ENCODE measurements around the gene NCOA3.

DNA sequence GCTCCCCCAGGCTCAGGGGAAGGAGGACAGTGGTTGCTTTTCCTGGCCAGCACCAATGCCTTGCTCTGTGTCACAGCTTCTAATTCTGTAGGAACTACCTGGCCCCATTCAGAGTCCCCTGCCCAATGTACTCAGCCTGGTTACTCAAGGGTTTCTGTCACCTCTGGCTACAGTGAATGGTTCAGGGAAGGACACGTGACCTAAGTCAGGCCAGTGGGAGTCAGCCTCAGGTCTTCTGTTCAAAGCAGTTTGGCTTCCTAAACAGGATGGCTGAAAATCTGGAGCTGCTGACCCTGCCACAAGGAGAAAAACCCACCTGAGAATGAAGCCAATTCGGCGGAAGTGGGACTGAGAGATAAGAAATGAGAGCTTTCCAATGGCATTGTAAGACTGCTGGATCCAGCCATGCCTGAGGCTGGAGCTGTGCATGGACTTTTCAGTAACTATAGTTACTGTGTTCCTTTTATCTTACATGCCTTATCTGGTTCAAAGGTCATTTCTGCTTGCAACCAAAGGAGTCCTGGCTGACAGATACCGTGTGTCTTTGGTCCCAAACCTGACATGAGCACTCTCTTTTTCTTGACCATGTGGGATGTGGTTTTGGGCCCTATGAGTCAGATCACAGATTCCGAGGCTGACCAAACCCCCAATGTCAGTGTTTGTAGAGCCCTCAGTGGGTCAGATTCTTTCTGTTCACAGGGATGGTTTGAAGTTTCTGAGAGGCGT lies 179.3 kb downstream of the NCOA3 start:
- TF ChIP-seq YY1 (IDR thresholded peaks at IDR 0.05; ENCODE audit: low read depth) (no peak), EP300 (IDR thresholded peaks at IDR 0.05; ENCODE audit: borderline replicate concordance) (no peak), TAF1 (IDR thresholded peaks at IDR 0.05; ENCODE audit: low read depth) (no peak), MAX (IDR thresholded peaks at IDR 0.05) (no peak), CEBPB (IDR thresholded peaks at IDR 0.05) (no peak), CREB1 (IDR thresholded peaks at IDR 0.05; ENCODE audit: low read depth) (no peak), FOXM1 (IDR thresholded peaks at IDR 0.05; ENCODE audit: borderline replicate concordance, low read depth) (no peak), RAD21 (IDR thresholded peaks at IDR 0.05; ENCODE audit: low read depth) (no peak), EGR1 (IDR thresholded peaks at IDR 0.05) (no peak), NFIC (IDR thresholded peaks at IDR 0.05) (no peak), ZBTB7A (IDR thresholded peaks at IDR 0.05; ENCODE audit: low read depth) (no peak), TEAD4 (IDR thresholded peaks at IDR 0.05) (no peak), USF1 (IDR thresholded peaks at IDR 0.05) (no peak)
- TF ChIP-seq, protein P1, sequence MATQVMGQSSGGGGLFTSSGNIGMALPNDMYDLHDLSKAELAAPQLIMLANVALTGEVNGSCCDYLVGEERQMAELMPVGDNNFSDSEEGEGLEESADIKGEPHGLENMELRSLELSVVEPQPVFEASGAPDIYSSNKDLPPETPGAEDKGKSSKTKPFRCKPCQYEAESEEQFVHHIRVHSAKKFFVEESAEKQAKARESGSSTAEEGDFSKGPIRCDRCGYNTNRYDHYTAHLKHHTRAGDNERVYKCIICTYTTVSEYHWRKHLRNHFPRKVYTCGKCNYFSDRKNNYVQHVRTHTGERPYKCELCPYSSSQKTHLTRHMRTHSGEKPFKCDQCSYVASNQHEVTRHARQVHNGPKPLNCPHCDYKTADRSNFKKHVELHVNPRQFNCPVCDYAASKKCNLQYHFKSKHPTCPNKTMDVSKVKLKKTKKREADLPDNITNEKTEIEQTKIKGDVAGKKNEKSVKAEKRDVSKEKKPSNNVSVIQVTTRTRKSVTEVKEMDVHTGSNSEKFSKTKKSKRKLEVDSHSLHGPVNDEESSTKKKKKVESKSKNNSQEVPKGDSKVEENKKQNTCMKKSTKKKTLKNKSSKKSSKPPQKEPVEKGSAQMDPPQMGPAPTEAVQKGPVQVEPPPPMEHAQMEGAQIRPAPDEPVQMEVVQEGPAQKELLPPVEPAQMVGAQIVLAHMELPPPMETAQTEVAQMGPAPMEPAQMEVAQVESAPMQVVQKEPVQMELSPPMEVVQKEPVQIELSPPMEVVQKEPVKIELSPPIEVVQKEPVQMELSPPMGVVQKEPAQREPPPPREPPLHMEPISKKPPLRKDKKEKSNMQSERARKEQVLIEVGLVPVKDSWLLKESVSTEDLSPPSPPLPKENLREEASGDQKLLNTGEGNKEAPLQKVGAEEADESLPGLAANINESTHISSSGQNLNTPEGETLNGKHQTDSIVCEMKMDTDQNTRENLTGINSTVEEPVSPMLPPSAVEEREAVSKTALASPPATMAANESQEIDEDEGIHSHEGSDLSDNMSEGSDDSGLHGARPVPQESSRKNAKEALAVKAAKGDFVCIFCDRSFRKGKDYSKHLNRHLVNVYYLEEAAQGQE (IDR thresholded peaks at IDR 0.05; ENCODE audit: low read depth) = no peak

All from Ishikawa (cell line).